Thoracic aorta (tissue), 2 donors: ENCODE data around the gene MCTP2. TPM values are rescaled to one million over a fixed set of nuclear protein-coding genes. Genes with fewer than 3 reads are reported as not detected.

Source experiments
- ATAC-seq: fragments of 150-250 bp; one replicate; pipeline ENCODE4 v1.8.0; 2017; ENCODE audit warnings: low read depth; ENCODE audit not compliant: insufficient number of reproducible peaks, low FRiP score
- DNase-seq: peaks from one replicate; pipeline ENCODE4 v3.0.0-alpha.2; 2020; ENCODE audit warnings: low spot score
- H3K27ac ChIP-seq, 2 donors: fragments of 200-600 bp; sonication (generic); 1 replicate in 1 of 2; 2 replicates in 1 of 2; pipeline ENCODE4 v1.5.1; 2016; ENCODE audit warnings: mild to moderate bottlenecking in 2 of 2, moderate library complexity in 2 of 2
- H3K27me3 ChIP-seq: fragments of 200-600 bp; sonication (generic); replicated peaks from 2 replicates; pipeline ENCODE4 v1.6.0; 2016; ENCODE audit warnings: mild to moderate bottlenecking; ENCODE audit not compliant: insufficient read depth
- H3K36me3 ChIP-seq: fragments of 200-600 bp; sonication (generic); one replicate; pipeline ENCODE4 v1.5.1; 2016
- H3K4me1 ChIP-seq, 2 donors: fragments of 200-600 bp; sonication (generic); 1 replicate in 1 of 2; 2 replicates in 1 of 2; pipeline versions ENCODE4 v1.5.1 to v1.6.0; 2016; ENCODE audit warnings: low read depth in 2 of 2, mild to moderate bottlenecking in 1 of 2; ENCODE audit not compliant: control insufficient read depth in 1 of 2
- H3K4me3 ChIP-seq: fragments of 200-600 bp; sonication (generic); 2 replicates; pipeline ENCODE4 v1.5.1; 2016; ENCODE audit warnings: mild to moderate bottlenecking
- H3K9me3 ChIP-seq: fragments of 200-600 bp; sonication (generic); 2 replicates; pipeline ENCODE4 v1.5.1; 2016
- CTCF ChIP-seq: fragments of 200-600 bp; sonication (generic); IDR thresholded peaks from one replicate; pipeline ENCODE4 v1.5.1; 2019; ENCODE audit warnings: antibody characterized with exemption
- total RNA-seq, 2 donors: library from RNA; depleted of rRNA; stranded (reverse); fragments of >200 nt; gene quantifications; one replicate each; pipeline versions ENCODE4 v1.1.0 to v1.2.3, GENCODE V29; 2016

MCTP2 gene
- total RNA-seq, 2 donors from 2014 or later: 15.7 to 16.6 TPM

GRCh38 chr15:94359716-94360115 lies 128.4 kb downstream of the MCTP2 start:
- no peak for ATAC-seq
- Histone ChIP-seq H3K27me3 (no peaks in the 10 kb centered on the region), H3K4me3 (no peak overlapping the region), H3K9me3 (no peaks in the 10 kb centered on the region), H3K36me3 (no peaks in the 10 kb centered on the region), H3K27ac (no peak overlapping the region), H3K4me1 (peaks cover 0 to 5% of the 10 kb centered on the region in 2 donors)
- TF ChIP-seq CTCF: no peak
- DNase-seq: no peak

- no peaks in the 10 kb centered on the region for H3K27me3 ChIP-seq
- ATAC-seq (no peak), DNase-seq (no peak)
- peaks cover 0 to 5% of the 10 kb centered on the region in 2 donors for H3K4me1 ChIP-seq
- H3K27ac ChIP-seq: no peak overlapping the region
- no peaks in the 10 kb centered on the region for H3K9me3 ChIP-seq
- no peaks in the 10 kb centered on the region for H3K36me3 ChIP-seq
- no peak overlapping the region for H3K4me3 ChIP-seq
- TF ChIP-seq CTCF: no peak
Measured at GRCh38 chr15:94360251-94360685, 128.9 kb downstream of the MCTP2 start.

- H3K4me3 ChIP-seq: no peak overlapping the region
- no peaks in the 10 kb centered on the region for H3K4me1 ChIP-seq
- ATAC-seq: no peak
- no peak overlapping the region for H3K27ac ChIP-seq
- H3K27me3 ChIP-seq: no peaks in the 10 kb centered on the region
- DNase-seq: no peak
- no peak for TF ChIP-seq CTCF
- H3K36me3 ChIP-seq: no peaks in the 10 kb centered on the region
- no peaks in the 10 kb centered on the region for H3K9me3 ChIP-seq
Measured at GRCh38 chr15:94362385-94363092, 131.2 kb downstream of the MCTP2 start.

GRCh38 chr15:94363382-94363781 lies 132.0 kb downstream of the MCTP2 start:
- H3K27me3 ChIP-seq: no peaks in the 10 kb centered on the region
- H3K4me3 ChIP-seq: no peak overlapping the region
- no peaks in the 10 kb centered on the region for H3K4me1 ChIP-seq
- DNase-seq (no peak), ATAC-seq (no peak)
- no peak for TF ChIP-seq CTCF
- no peaks in the 10 kb centered on the region for H3K9me3 ChIP-seq
- H3K27ac ChIP-seq: no peak overlapping the region
- H3K36me3 ChIP-seq: no peaks in the 10 kb centered on the region

- ATAC-seq: no peak
- Histone ChIP-seq H3K4me3 (no peak overlapping the region), H3K27ac (no peak overlapping the region), H3K4me1 (no peaks in the 10 kb centered on the region), H3K9me3 (no peaks in the 10 kb centered on the region), H3K36me3 (no peaks in the 10 kb centered on the region), H3K27me3 (no peaks in the 10 kb centered on the region)
- TF ChIP-seq CTCF: no peak
- no peak for DNase-seq
Measured at GRCh38 chr15:94366781-94367180, 135.4 kb downstream of the MCTP2 start.
